ENCODE results near the gene AJUBA. TPM values are rescaled to one million over a fixed set of nuclear protein-coding genes. Genes with fewer than 3 reads are reported as not detected.
"Not testable (repeated sequence)": the region's sequence is repeated elsewhere in the genome, so short reads cannot be mapped to it uniquely, and the experiment has no call there.

The AJUBA gene
- total RNA-seq, 1 donor from 2014 or later: 146 TPM

GRCh38 chr14:22971152-22971551 is 11.2 kb downstream of the AJUBA start:
- Histone ChIP-seq H2AFZ (ENCODE audit: low read depth, low read length) (no peak overlapping the region), H3K36me3 (ENCODE audit: insufficient read depth, low read length) (peaks cover 45% of the 10 kb centered on the region), H3K79me2 (ENCODE audit: insufficient read depth, low read length) (no peaks in the 10 kb centered on the region), H4K20me1 (ENCODE audit: insufficient read depth, low read length) (peaks cover 32% of the 10 kb centered on the region), H3K4me2 (ENCODE audit: low read length) (no peak overlapping the region), H3K9me3 (ENCODE audit: insufficient read depth, low read depth, low read length) (no peaks in the 10 kb centered on the region), H3K27ac (ENCODE audit: low read depth, low read length) (no peak overlapping the region), H3K27me3 (ENCODE audit: insufficient read depth, low read length) (no peaks in the 10 kb centered on the region), H3K4me1 (ENCODE audit: insufficient read depth, low read length) (peaks cover 1% of the 10 kb centered on the region), H3K4me3 (ENCODE audit: insufficient read depth, low read depth, low read length) (no peak overlapping the region), H3K9ac (ENCODE audit: low read length) (no peak overlapping the region)
- Mint-ChIP-seq H3K36me3 (ENCODE audit: low read depth, unreplicated experiment) (peaks cover 34% of the 10 kb centered on the region), H3K4me1 (ENCODE audit: low read depth, unreplicated experiment) (peaks cover 37% of the 10 kb centered on the region), H3K27me3 (ENCODE audit: low read depth, unreplicated experiment) (no peaks in the 10 kb centered on the region), H3K4me3 (ENCODE audit: unreplicated experiment) (no peak overlapping the region), H3K27ac (ENCODE audit: unreplicated experiment) (no peak overlapping the region), H3K9me3 (ENCODE audit: unreplicated experiment) (no peaks in the 10 kb centered on the region)
- FAIRE-seq (no peak), DNase-seq (ENCODE audit: low read depth) (no peak)
- TF ChIP-seq CTCF (IDR thresholded peaks at IDR 0.05; ENCODE audit: insufficient read depth, low read depth, low read length): no peak
- TF ChIP-seq EZH2 (IDR thresholded peaks at IDR 0.05; ENCODE audit: insufficient read depth, low read length): no peak

GRCh38 chr14:22966783-22967269 is 15.5 kb downstream of the AJUBA start:
- H3K4me1 ChIP-seq (ENCODE audit: insufficient read depth, low read length): no peaks in the 10 kb centered on the region
- FAIRE-seq (no peak), DNase-seq (ENCODE audit: low read depth) (no peak)
- H3K36me3 ChIP-seq (ENCODE audit: insufficient read depth, low read length): peaks cover 11% of the 10 kb centered on the region
- H3K27ac ChIP-seq (ENCODE audit: low read depth, low read length): no peak overlapping the region
- TF ChIP-seq EZH2 (IDR thresholded peaks at IDR 0.05; ENCODE audit: insufficient read depth, low read length): no peak
- no peak overlapping the region for H3K4me2 ChIP-seq (ENCODE audit: low read length)
- no peak overlapping the region for H3K4me3 ChIP-seq (ENCODE audit: insufficient read depth, low read depth, low read length)
- no peaks in the 10 kb centered on the region for H3K9me3 ChIP-seq (ENCODE audit: insufficient read depth, low read depth, low read length)
- H4K20me1 ChIP-seq (ENCODE audit: insufficient read depth, low read length): no peaks in the 10 kb centered on the region
- Mint-ChIP-seq H3K27me3 (ENCODE audit: low read depth, unreplicated experiment) (no peaks in the 10 kb centered on the region), H3K4me1 (ENCODE audit: low read depth, unreplicated experiment) (peaks cover 1% of the 10 kb centered on the region), H3K9me3 (ENCODE audit: unreplicated experiment) (no peaks in the 10 kb centered on the region), H3K4me3 (ENCODE audit: unreplicated experiment) (no peak overlapping the region), H3K27ac (ENCODE audit: unreplicated experiment) (no peak overlapping the region), H3K36me3 (ENCODE audit: low read depth, unreplicated experiment) (peaks cover 19% of the 10 kb centered on the region)
- H3K9ac ChIP-seq (ENCODE audit: low read length): no peak overlapping the region
- no peak overlapping the region for H2AFZ ChIP-seq (ENCODE audit: low read depth, low read length)
- H3K79me2 ChIP-seq (ENCODE audit: insufficient read depth, low read length): no peaks in the 10 kb centered on the region
- H3K27me3 ChIP-seq (ENCODE audit: insufficient read depth, low read length): no peaks in the 10 kb centered on the region

GRCh38 chr14:22965916-22966782 is 16.2 kb downstream of the AJUBA start:
- not testable (repeated sequence) for DNase-seq (ENCODE audit: low read depth); H3K27me3 Mint-ChIP-seq (ENCODE audit: low read depth, unreplicated experiment); H3K27ac Mint-ChIP-seq (ENCODE audit: unreplicated experiment); H3K27ac ChIP-seq (ENCODE audit: low read depth, low read length); H3K36me3 ChIP-seq (ENCODE audit: insufficient read depth, low read length); H3K9me3 ChIP-seq (ENCODE audit: insufficient read depth, low read depth, low read length); H2AFZ ChIP-seq (ENCODE audit: low read depth, low read length); H3K4me2 ChIP-seq (ENCODE audit: low read length); H3K4me1 ChIP-seq (ENCODE audit: insufficient read depth, low read length); H3K4me3 ChIP-seq (ENCODE audit: insufficient read depth, low read depth, low read length); H3K79me2 ChIP-seq (ENCODE audit: insufficient read depth, low read length); H3K4me1 Mint-ChIP-seq (ENCODE audit: low read depth, unreplicated experiment); H3K9me3 Mint-ChIP-seq (ENCODE audit: unreplicated experiment); FAIRE-seq; H3K4me3 Mint-ChIP-seq (ENCODE audit: unreplicated experiment); H4K20me1 ChIP-seq (ENCODE audit: insufficient read depth, low read length); H3K9ac ChIP-seq (ENCODE audit: low read length); H3K27me3 ChIP-seq (ENCODE audit: insufficient read depth, low read length)
- H3K36me3 Mint-ChIP-seq (ENCODE audit: low read depth, unreplicated experiment): peaks cover 16% of the 10 kb centered on the region
